ENCODE results near the gene SLC16A10. TPM values are rescaled to one million over a fixed set of nuclear protein-coding genes. Genes with fewer than 3 reads are reported as not detected.

SLC16A10 gene
- total and polyA plus RNA-seq, 2 experiments from 2014 or later = 12.1 to 30.9 TPM

- no peak for TF ChIP-seq ZNF462 (CRISPR knock-in tag; IDR thresholded peaks at IDR 0.05)
- no peak for TF ChIP-seq ZNF331 (CRISPR knock-in tag; IDR thresholded peaks at IDR 0.05; ENCODE audit: low read depth)
- no peak for TF ChIP-seq POLR2AphosphoS5 (IDR thresholded peaks at IDR 0.05; ENCODE audit: low read depth)
These were observed 117.0 kb downstream of the SLC16A10 start (continued) for GRCh38 chr6:111204305-111204704.

- Mint-ChIP-seq H3K9me3 (no peaks in the 10 kb centered on the region), H3K4me3 (no peak overlapping the region), H3K27ac (no peak overlapping the region), H3K27me3 (ENCODE audit: insufficient read depth, low read depth, poor library complexity) (peaks cover 2% of the 10 kb centered on the region), H3K4me1 (peaks cover 6% of the 10 kb centered on the region), H3K36me3 (ENCODE audit: low read depth) (no peaks in the 10 kb centered on the region)
- DNase-seq (ENCODE audit: low spot score) (no peak), ATAC-seq (no peak)
- Histone ChIP-seq H3K4me1 (ENCODE audit: insufficient read depth) (peaks cover 4% of the 10 kb centered on the region; the same call in 1 of the 2 replicates), H3K4me3 (no peak overlapping the region), H3F3A (replicated peaks; ENCODE audit: low read depth) (no peaks in the 10 kb centered on the region), H4K20me1 (replicated peaks; ENCODE audit: insufficient read depth) (0 out of 2 replicates have a peak, but pooled peaks cover 3% of the 10 kb centered on the region), H3K4me2 (no peak overlapping the region), H3K27me3 (ENCODE audit: insufficient read depth) (no peaks in the 10 kb centered on the region), H3K79me2 (replicated peaks; ENCODE audit: insufficient read depth) (no peaks in the 10 kb centered on the region), H2AFZ (no peak overlapping the region), H3K27ac (ENCODE audit: low read depth) (no peak overlapping the region; the same call in 1 of the 2 replicates), H3K9me2 (ENCODE audit: insufficient read depth) (no peaks in the 10 kb centered on the region), H3K36me3 (ENCODE audit: insufficient read depth) (no peaks in the 10 kb centered on the region)
- TF ChIP-seq EZH2 (IDR thresholded peaks at IDR 0.05; ENCODE audit: low read depth, unreplicated experiment) (no peak), CREB1 (CRISPR knock-in tag; IDR thresholded peaks at IDR 0.05; ENCODE audit: low read depth) (no peak), ETS1 (IDR thresholded peaks at IDR 0.05) (no peak), ZNF462 (CRISPR knock-in tag; IDR thresholded peaks at IDR 0.05) (no peak)
These were observed 117.6 kb downstream of the SLC16A10 start for GRCh38 chr6:111204881-111205280.

All from GM23338 (cell line).